Lower leg skin (tissue), 3 donors: ENCODE measurements around the gene NKD2.

Source experiments
- CTCF ChIP-seq, 3 donors: fragments of 450-650 bp; IDR thresholded peaks; one replicate each; pipeline ENCODE4 v1.5.1; 2016; ENCODE audit warnings: antibody characterized with exemption in 3 of 3, mild to moderate bottlenecking in 3 of 3, moderate library complexity in 2 of 3
- POLR2A ChIP-seq, 2 donors: fragments of 450-650 bp; IDR thresholded peaks; one replicate each; pipeline ENCODE4 v1.6.1; 2016 to 2017; ENCODE audit warnings: antibody characterized with exemption in 2 of 2, mild to moderate bottlenecking in 1 of 2, moderate library complexity in 1 of 2

- TF ChIP-seq CTCF (IDR thresholded peaks at IDR 0.05): no peak
- no peak for TF ChIP-seq POLR2A (IDR thresholded peaks at IDR 0.05)
Observed at GRCh38 chr5:1079486-1079885, 70.9 kb downstream of the NKD2 start.
